HEK293 (cell line): ENCODE data around the gene NSMCE3.

ENCODE experiments used
- CTCF ChIA-PET: fragments of 350-600 bp; formaldehyde crosslinking; extraction: SDS; loops from one replicate; lab custom pipeline; 2021; ENCODE audit warnings: antibody characterized with exemption; lab: Yijun Ruan, JAX
- POLR2A ChIA-PET: fragments of 300-600 bp; formaldehyde crosslinking; extraction: SDS; loops from one replicate; lab custom pipeline; 2020; ENCODE audit warnings: antibody characterized with exemption, inconsistent platforms; lab: Yijun Ruan, JAX
- H3K27ac ChIP-seq: fragments of 200-500 bp; sonication (Bioruptor generic); 2 replicates; pipeline ENCODE4 v1.5.1; 2014; ENCODE audit warnings: low read depth, low read length, control low read depth, inconsistent platforms; ENCODE audit errors: extremely low read depth
- H3K36me3 ChIP-seq, 2 experiments: fragments of 200-500 bp in 1 of 2; sonication (Bioruptor generic) in 1 of 2; 1 replicate in 1 of 2; 2 replicates in 1 of 2; pipeline ENCODE4 v1.5.1; 2014 to 2017; ENCODE audit warnings: inconsistent platforms in 2 of 2, low read length in 2 of 2; ENCODE audit not compliant: control insufficient read depth in 2 of 2, insufficient read depth in 1 of 2
- H3K4me1 ChIP-seq: fragments of 200-500 bp; sonication (Bioruptor generic); 2 replicates; pipeline ENCODE4 v1.5.1; 2014; ENCODE audit warnings: mild to moderate bottlenecking, low read length, inconsistent platforms; ENCODE audit not compliant: control insufficient read depth, insufficient read depth
- H3K4me3 ChIP-seq: 2 replicates; pipeline ENCODE4 v1.5.1; 2011; ENCODE audit warnings: low read depth, mild to moderate bottlenecking, control low read depth, low read length, moderate library complexity
- H3K9me3 ChIP-seq: fragments of 200-500 bp; sonication (Bioruptor generic); 2 replicates; pipeline ENCODE4 v1.5.1; 2014; ENCODE audit warnings: low read depth, low read length, inconsistent platforms; ENCODE audit not compliant: control insufficient read depth, insufficient read depth
- FEZF1 ChIP-seq: fragments of 450-650 bp; formaldehyde crosslinking; IDR thresholded peaks from 2 replicates; pipeline ENCODE4 v1.5.1; 2016; ENCODE audit warnings: missing biosample characterization, missing genetic modification characterization
- KLF10 ChIP-seq: fragments of 450-650 bp; IDR thresholded peaks from 2 replicates; pipeline ENCODE4 v1.5.1; 2018; ENCODE audit warnings: missing biosample characterization, mild to moderate bottlenecking, missing genetic modification characterization
- OSR2 ChIP-seq: fragments of 450-650 bp; formaldehyde crosslinking; IDR thresholded peaks from 2 replicates; pipeline ENCODE4 v1.5.1; 2016; ENCODE audit warnings: missing biosample characterization, missing genetic modification characterization
- OVOL3 ChIP-seq: fragments of 450-650 bp; formaldehyde crosslinking; IDR thresholded peaks from 2 replicates; pipeline ENCODE4 v1.5.1; 2016; ENCODE audit warnings: missing biosample characterization, missing genetic modification characterization
- TRIM28 ChIP-seq: IDR thresholded peaks from 2 replicates; pipeline ENCODE4 v1.6.1; 2011; ENCODE audit warnings: low read length, control low read depth, borderline replicate concordance
- ZBTB20 ChIP-seq: fragments of 450-650 bp; formaldehyde crosslinking; IDR thresholded peaks from 2 replicates; pipeline ENCODE4 v1.5.1; 2016; ENCODE audit warnings: missing biosample characterization, missing genetic modification characterization
- ZNF10 ChIP-seq: fragments of 450-650 bp; formaldehyde crosslinking; IDR thresholded peaks from 2 replicates; pipeline ENCODE4 v1.5.1; 2017; ENCODE audit warnings: missing biosample characterization, missing genetic modification characterization
- ZNF112 ChIP-seq: fragments of 450-650 bp; formaldehyde crosslinking; IDR thresholded peaks from 2 replicates; pipeline ENCODE4 v1.5.0; 2017; ENCODE audit warnings: missing biosample characterization, missing genetic modification characterization
- ZNF138 ChIP-seq: fragments of 450-650 bp; formaldehyde crosslinking; IDR thresholded peaks from 2 replicates; pipeline ENCODE4 v1.5.1; 2016; ENCODE audit warnings: missing biosample characterization, missing genetic modification characterization, borderline replicate concordance
- ZNF157 ChIP-seq: fragments of 450-650 bp; formaldehyde crosslinking; IDR thresholded peaks from 2 replicates; pipeline ENCODE4 v1.5.1; 2016; ENCODE audit warnings: missing biosample characterization, missing genetic modification characterization
- ZNF223 ChIP-seq: fragments of 450-650 bp; formaldehyde crosslinking; IDR thresholded peaks from 2 replicates; pipeline ENCODE4 v1.5.1; 2016; ENCODE audit warnings: missing biosample characterization, missing genetic modification characterization
- ZNF354C ChIP-seq: fragments of 450-650 bp; formaldehyde crosslinking; IDR thresholded peaks from 2 replicates; pipeline ENCODE4 v1.5.1; 2016; ENCODE audit warnings: missing biosample characterization, missing genetic modification characterization, low read depth, borderline replicate concordance
- ZNF398 ChIP-seq: fragments of 450-650 bp; formaldehyde crosslinking; IDR thresholded peaks from 2 replicates; pipeline ENCODE4 v1.5.1; 2017; ENCODE audit warnings: missing biosample characterization, missing genetic modification characterization
- ZNF426 ChIP-seq: fragments of 450-650 bp; formaldehyde crosslinking; IDR thresholded peaks from 2 replicates; pipeline ENCODE4 v1.5.1; 2017; ENCODE audit warnings: missing biosample characterization, missing genetic modification characterization, mild to moderate bottlenecking, inconsistent platforms, moderate library complexity
- ZNF433 ChIP-seq: fragments of 450-650 bp; formaldehyde crosslinking; IDR thresholded peaks from 2 replicates; pipeline ENCODE4 v1.5.1; 2016; ENCODE audit warnings: missing biosample characterization, missing genetic modification characterization, low read depth
- ZNF548 ChIP-seq: fragments of 450-650 bp; formaldehyde crosslinking; IDR thresholded peaks from 2 replicates; pipeline ENCODE4 v1.5.1; 2016; ENCODE audit warnings: missing biosample characterization, missing genetic modification characterization
- ZNF561 ChIP-seq: fragments of 450-650 bp; IDR thresholded peaks from 2 replicates; pipeline ENCODE4 v1.5.1; 2018; ENCODE audit warnings: missing biosample characterization, missing genetic modification characterization, borderline replicate concordance
- ZNF785 ChIP-seq: fragments of 450-650 bp; formaldehyde crosslinking; IDR thresholded peaks from 2 replicates; pipeline ENCODE4 v1.5.1; 2016; ENCODE audit warnings: missing biosample characterization, missing genetic modification characterization
- TF ChIP-seq, protein P1 (sequence below): fragments of 450-650 bp; formaldehyde crosslinking; optimal IDR thresholded peaks from 2 replicates; pipeline ENCODE3; 2016; ENCODE audit warnings: missing biosample characterization, mild to moderate bottlenecking, missing genetic modification characterization
- TF ChIP-seq, protein P2 (sequence below): fragments of 450-650 bp; formaldehyde crosslinking; conservative IDR thresholded peaks from 2 replicates; pipeline ENCODE4 v1.5.1; 2016; ENCODE audit warnings: low read depth, missing biosample characterization, missing genetic modification characterization
- TF ChIP-seq, protein P3 (sequence below): fragments of 450-650 bp; formaldehyde crosslinking; IDR thresholded peaks from 2 replicates; pipeline ENCODE4 v1.5.1; 2017; ENCODE audit warnings: missing biosample characterization, missing genetic modification characterization

The NSMCE3 gene

DNA sequence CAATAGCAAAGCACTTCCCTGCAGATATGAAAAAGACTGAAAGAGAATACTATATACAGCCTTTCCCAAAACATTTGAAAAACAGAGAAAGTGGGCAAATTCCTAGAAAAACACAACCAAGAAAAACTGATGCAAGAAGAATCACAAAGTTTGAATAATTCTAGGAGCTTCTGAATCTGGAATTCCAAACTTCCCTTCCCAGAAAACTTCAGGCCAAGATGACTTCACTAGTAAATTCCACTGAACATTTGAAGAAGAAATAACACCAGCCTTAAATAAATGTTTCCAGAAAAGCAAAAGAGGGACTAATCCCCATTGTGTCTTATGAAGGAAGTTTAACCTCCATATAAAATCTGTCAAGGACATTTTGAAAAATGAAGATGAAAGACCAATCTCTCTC lies 15.8 kb upstream of the NSMCE3 start:
- no peaks in the 10 kb centered on the region for H3K4me1 ChIP-seq
- no peak overlapping the region for H3K27ac ChIP-seq
- ChIA-PET POLR2A (no interaction called here), CTCF (interaction anchor here (0.6 kb wide), 1 partner anchor 203 kb away, joined by 3 read pairs; no protein-coding TSS in a partner anchor)
- no peak for TF ChIP-seq TRIM28
- no peak for TF ChIP-seq ZNF157 (tag by site-specific recombination)
- TF ChIP-seq, protein P1, sequence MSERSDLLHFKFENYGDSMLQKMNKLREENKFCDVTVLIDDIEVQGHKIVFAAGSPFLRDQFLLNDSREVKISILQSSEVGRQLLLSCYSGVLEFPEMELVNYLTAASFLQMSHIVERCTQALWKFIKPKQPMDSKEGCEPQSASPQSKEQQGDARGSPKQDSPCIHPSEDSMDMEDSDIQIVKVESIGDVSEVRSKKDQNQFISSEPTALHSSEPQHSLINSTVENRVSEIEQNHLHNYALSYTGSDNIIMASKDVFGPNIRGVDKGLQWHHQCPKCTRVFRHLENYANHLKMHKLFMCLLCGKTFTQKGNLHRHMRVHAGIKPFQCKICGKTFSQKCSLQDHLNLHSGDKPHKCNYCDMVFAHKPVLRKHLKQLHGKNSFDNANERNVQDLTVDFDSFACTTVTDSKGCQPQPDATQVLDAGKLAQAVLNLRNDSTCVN (tag by site-specific recombination), result no peak
- no peak for TF ChIP-seq ZNF138 (tag by site-specific recombination)
- TF ChIP-seq ZNF112 (tag by site-specific recombination), result no peak
- TF ChIP-seq ZNF433 (tag by site-specific recombination), result no peak
- H3K9me3 ChIP-seq, result no peaks in the 10 kb centered on the region
- H3K36me3 ChIP-seq, result no peaks in the 10 kb centered on the region
- H3K4me3 ChIP-seq, result no peak overlapping the region

GRCh38 chr15:29283381-29283780 lies 13.8 kb upstream of the NSMCE3 start:
- CTCF ChIA-PET, result no interaction called here
- POLR2A ChIA-PET, result no interaction called here
- TF ChIP-seq ZNF548 (tag by site-specific recombination), result no peak
- TF ChIP-seq ZNF785 (tag by site-specific recombination), result no peak
- TF ChIP-seq OVOL3 (tag by site-specific recombination), result no peak
- TF ChIP-seq ZNF223, result no peak
- TF ChIP-seq, protein P2, sequence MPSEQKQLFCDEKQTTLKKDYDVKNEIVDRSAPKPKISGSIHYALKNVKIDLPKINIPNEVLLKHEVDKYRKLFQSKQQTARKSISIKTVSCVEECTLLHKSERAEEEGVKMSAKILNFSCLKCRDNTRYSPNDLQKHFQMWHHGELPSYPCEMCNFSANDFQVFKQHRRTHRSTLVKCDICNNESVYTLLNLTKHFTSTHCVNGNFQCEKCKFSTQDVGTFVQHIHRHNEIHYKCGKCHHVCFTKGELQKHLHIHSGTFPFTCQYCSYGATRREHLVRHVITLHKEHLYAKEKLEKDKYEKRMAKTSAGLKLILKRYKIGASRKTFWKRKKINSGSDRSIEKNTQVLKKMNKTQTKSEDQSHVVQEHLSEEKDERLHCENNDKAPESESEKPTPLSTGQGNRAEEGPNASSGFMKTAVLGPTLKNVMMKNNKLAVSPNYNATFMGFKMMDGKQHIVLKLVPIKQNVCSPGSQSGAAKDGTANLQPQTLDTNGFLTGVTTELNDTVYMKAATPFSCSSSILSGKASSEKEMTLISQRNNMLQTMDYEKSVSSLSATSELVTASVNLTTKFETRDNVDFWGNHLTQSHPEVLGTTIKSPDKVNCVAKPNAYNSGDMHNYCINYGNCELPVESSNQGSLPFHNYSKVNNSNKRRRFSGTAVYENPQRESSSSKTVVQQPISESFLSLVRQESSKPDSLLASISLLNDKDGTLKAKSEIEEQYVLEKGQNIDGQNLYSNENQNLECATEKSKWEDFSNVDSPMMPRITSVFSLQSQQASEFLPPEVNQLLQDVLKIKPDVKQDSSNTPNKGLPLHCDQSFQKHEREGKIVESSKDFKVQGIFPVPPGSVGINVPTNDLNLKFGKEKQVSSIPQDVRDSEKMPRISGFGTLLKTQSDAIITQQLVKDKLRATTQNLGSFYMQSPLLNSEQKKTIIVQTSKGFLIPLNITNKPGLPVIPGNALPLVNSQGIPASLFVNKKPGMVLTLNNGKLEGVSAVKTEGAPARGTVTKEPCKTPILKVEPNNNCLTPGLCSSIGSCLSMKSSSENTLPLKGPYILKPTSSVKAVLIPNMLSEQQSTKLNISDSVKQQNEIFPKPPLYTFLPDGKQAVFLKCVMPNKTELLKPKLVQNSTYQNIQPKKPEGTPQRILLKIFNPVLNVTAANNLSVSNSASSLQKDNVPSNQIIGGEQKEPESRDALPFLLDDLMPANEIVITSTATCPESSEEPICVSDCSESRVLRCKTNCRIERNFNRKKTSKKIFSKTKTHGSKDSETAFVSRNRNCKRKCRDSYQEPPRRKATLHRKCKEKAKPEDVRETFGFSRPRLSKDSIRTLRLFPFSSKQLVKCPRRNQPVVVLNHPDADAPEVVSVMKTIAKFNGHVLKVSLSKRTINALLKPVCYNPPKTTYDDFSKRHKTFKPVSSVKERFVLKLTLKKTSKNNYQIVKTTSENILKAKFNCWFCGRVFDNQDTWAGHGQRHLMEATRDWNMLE (tag by site-specific recombination), result no peak
- TF ChIP-seq, all 188 proteins: peak for 0

DNA sequence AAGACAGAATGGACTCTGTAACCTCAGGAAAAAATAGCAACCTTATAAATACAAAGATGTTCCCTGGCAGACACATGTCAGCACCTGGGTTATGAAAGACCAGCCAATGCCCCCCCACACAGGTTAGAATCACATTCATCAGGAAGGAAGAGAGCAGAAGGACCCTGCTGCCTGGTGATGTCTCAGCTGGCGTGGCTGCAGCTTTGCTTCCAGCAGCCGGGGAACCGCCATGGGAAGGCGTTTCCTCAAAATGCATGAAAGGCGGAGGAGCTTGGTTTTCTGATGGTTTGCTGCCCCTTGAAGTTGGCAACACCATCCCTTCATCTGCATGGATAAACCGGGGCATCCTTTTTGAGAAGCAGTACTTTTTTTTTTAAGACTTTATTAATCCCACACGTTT lies 10.9 kb upstream of the NSMCE3 start:
- ChIA-PET CTCF (no interaction called here), POLR2A (no interaction called here)
- Histone ChIP-seq H3K36me3 (no peaks in the 10 kb centered on the region), H3K4me3 (no peak overlapping the region), H3K27ac (no peak overlapping the region), H3K9me3 (no peaks in the 10 kb centered on the region), H3K4me1 (no peaks in the 10 kb centered on the region)
- TF ChIP-seq ZNF426 (tag by site-specific recombination) (no peak), OSR2 (no peak), FEZF1 (tag by site-specific recombination) (no peak), KLF10 (tag by site-specific recombination) (no peak), ZNF10 (tag by site-specific recombination) (no peak), ZNF398 (no peak), ZNF561 (no peak), ZNF354C (tag by site-specific recombination) (no peak), ZBTB20 (tag by site-specific recombination) (no peak)
- TF ChIP-seq, protein P3, sequence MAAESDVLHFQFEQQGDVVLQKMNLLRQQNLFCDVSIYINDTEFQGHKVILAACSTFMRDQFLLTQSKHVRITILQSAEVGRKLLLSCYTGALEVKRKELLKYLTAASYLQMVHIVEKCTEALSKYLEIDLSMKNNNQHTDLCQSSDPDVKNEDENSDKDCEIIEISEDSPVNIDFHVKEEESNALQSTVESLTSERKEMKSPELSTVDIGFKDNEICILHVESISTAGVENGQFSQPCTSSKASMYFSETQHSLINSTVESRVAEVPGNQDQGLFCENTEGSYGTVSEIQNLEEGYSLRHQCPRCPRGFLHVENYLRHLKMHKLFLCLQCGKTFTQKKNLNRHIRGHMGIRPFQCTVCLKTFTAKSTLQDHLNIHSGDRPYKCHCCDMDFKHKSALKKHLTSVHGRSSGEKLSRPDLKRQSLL (tag by site-specific recombination), result no peak

More at GRCh38 chr15:29283381-29283780, 13.8 kb upstream of the NSMCE3 start:
- Histone ChIP-seq H3K27ac (no peak overlapping the region), H3K9me3 (no peaks in the 10 kb centered on the region), H3K36me3 (no peaks in the 10 kb centered on the region), H3K4me1 (no peaks in the 10 kb centered on the region), H3K4me3 (no peak overlapping the region)
